Esophagus squamous epithelium (tissue), 4 donors: ENCODE data around the gene MRPS9.

ENCODE experiments used
- CTCF ChIP-seq, 6 experiments: fragments of 450-650 bp in 4 of 6; fragments of 200-600 bp in 2 of 6; sonication (generic) in 2 of 6; IDR thresholded peaks; one replicate each; pipeline ENCODE4 v1.5.1; 2016 to 2019; ENCODE audit warnings: antibody characterized with exemption in 6 of 6, mild to moderate bottlenecking in 4 of 6, moderate library complexity in 4 of 6
- POLR2A ChIP-seq, 4 donors: fragments of 450-650 bp; IDR thresholded peaks; one replicate each; pipeline ENCODE4 v1.6.1; 2017; ENCODE audit warnings: antibody characterized with exemption in 4 of 4, mild to moderate bottlenecking in 4 of 4, moderate library complexity in 3 of 4

DNA sequence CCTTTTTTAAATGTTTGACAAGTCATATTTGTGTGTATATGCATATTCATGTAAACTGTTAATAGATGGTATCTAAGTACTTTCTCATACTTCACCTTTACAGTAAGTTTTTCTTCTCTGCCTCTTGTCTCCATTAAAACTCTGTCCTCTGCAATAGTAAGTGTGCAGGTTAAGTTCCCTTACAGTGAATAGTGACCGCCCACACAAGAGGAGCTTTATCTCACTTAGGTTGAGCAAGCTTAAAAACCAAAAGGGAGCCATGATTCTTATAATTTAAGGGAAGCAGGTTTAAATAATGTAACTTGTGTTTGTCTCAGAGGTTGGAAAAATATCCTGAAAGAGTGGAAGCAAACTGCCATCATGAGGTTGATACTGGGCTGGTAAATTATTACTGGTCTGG is 61.3 kb downstream of the MRPS9 start:
- TF ChIP-seq POLR2A (IDR thresholded peaks at IDR 0.05) (no peak), CTCF (IDR thresholded peaks at IDR 0.05) (no peak)
